Peyer's patch (tissue), 4 donors: Measurements from ENCODE around the gene RNASEH2B. TPM values are rescaled to one million over a fixed set of nuclear protein-coding genes. Genes with fewer than 3 reads are reported as not detected.

ENCODE experiments used
- DNase-seq, 3 donors: peaks; one replicate each; pipeline ENCODE4 v3.0.0-alpha.2; 2017 to 2019
- H3K27ac ChIP-seq, 4 donors: fragments of 200-600 bp; sonication (generic); one replicate each; pipeline ENCODE4 v1.5.1; 2016 to 2019
- H3K27me3 ChIP-seq, 2 donors: fragments of 200-600 bp; sonication (generic); one replicate each; pipeline ENCODE4 v1.5.1; 2019
- H3K36me3 ChIP-seq, 3 donors: fragments of 200-600 bp; sonication (generic); one replicate each; pipeline ENCODE4 v1.5.1; 2016 to 2019
- H3K4me1 ChIP-seq, 4 donors: fragments of 200-600 bp; sonication (generic); one replicate each; pipeline ENCODE4 v1.5.1; 2016 to 2019
- H3K4me3 ChIP-seq, 4 donors: fragments of 200-600 bp; sonication (generic); 1 replicate in 3 of 4; 2 replicates in 1 of 4; pipeline ENCODE4 v1.5.1; 2016 to 2019; ENCODE audit warnings: mild to moderate bottlenecking in 1 of 4
- H3K9me3 ChIP-seq, 4 donors: fragments of 200-600 bp; sonication (generic); one replicate each; pipeline ENCODE4 v1.5.1; 2016 to 2019; ENCODE audit warnings: mild to moderate bottlenecking in 1 of 4
- POLR2A ChIP-seq, 2 donors: fragments of 450-650 bp; IDR thresholded peaks; one replicate each; pipeline ENCODE4 v1.5.1; 2017; ENCODE audit warnings: antibody characterized with exemption in 2 of 2, mild to moderate bottlenecking in 2 of 2, moderate library complexity in 2 of 2
- total RNA-seq, 4 donors: library from RNA; depleted of rRNA; stranded (reverse); fragments of >200 nt; gene quantifications; one replicate each; pipeline ENCODE4 v1.1.0, GENCODE V29; 2016
- TF ChIP-seq, protein P1 (sequence below), 6 experiments: fragments of 450-650 bp in 4 of 6; fragments of 200-600 bp in 2 of 6; sonication (generic) in 1 of 6; IDR thresholded peaks; one replicate each; pipeline ENCODE4 v1.5.1; 2017 to 2019; ENCODE audit warnings: antibody characterized with exemption in 6 of 6, mild to moderate bottlenecking in 3 of 6, moderate library complexity in 1 of 6

Gene RNASEH2B
- total RNA-seq, 4 donors from 2014 or later, result 20.0 to 88.3 (median 28.2) TPM

DNA sequence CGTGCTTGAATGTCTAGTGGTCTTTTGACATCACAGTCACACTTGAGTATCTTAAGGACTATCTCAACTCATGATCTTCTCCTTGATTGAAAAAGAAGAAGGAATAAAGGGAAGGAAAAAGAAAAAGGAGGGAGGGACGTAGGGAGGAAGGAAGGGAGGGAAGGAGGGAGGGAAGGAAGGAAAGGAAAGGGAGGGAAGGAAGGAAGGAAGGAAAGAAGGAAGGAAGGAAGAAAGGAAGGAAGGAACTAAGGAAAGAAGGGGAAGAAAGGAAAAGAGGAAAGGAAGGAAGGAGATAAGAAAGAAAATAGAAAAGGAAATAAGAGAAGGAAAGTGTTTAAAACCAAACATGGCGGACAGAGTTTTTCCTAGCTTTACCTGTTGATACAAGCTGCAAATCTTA, 64.7 kb downstream of the RNASEH2B start:
- no peak for TF ChIP-seq POLR2A (IDR thresholded peaks at IDR 0.05)
- TF ChIP-seq, protein P1, sequence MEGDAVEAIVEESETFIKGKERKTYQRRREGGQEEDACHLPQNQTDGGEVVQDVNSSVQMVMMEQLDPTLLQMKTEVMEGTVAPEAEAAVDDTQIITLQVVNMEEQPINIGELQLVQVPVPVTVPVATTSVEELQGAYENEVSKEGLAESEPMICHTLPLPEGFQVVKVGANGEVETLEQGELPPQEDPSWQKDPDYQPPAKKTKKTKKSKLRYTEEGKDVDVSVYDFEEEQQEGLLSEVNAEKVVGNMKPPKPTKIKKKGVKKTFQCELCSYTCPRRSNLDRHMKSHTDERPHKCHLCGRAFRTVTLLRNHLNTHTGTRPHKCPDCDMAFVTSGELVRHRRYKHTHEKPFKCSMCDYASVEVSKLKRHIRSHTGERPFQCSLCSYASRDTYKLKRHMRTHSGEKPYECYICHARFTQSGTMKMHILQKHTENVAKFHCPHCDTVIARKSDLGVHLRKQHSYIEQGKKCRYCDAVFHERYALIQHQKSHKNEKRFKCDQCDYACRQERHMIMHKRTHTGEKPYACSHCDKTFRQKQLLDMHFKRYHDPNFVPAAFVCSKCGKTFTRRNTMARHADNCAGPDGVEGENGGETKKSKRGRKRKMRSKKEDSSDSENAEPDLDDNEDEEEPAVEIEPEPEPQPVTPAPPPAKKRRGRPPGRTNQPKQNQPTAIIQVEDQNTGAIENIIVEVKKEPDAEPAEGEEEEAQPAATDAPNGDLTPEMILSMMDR (IDR thresholded peaks at IDR 0.05), result no peak
- H3K27ac ChIP-seq, result no peak overlapping the region
- no peaks in the 10 kb centered on the region for H3K4me1 ChIP-seq
- no peaks in the 10 kb centered on the region for H3K27me3 ChIP-seq
- H3K36me3 ChIP-seq, result peaks cover 0 to 5% (median 0%) of the 10 kb centered on the region in 3 donors
- no peak overlapping the region for H3K4me3 ChIP-seq
- no peak for DNase-seq
- no peaks in the 10 kb centered on the region for H3K9me3 ChIP-seq

DNA sequence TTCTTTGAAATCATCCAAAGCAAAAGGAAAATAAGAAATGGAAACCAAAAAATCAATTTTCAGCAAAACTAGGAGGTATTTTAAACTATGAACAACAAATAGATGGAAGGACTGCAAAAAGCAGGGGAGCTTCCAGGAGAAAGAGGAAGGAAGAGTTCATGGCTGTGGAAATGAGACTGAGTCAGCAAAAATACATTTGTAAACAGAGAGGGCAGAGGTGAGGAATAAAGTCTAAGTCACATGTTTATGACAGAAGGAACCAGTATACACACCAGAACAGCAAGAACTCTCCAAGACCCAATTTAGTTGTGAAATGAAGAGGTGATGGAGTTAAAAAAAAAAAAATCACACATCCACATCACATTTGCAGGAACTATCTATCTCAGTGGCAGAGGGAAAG, 69.6 kb downstream of the RNASEH2B start:
- Histone ChIP-seq H3K36me3 (no peaks in the 10 kb centered on the region), H3K9me3 (no peaks in the 10 kb centered on the region), H3K27me3 (no peaks in the 10 kb centered on the region), H3K4me3 (no peak overlapping the region), H3K27ac (no peak overlapping the region), H3K4me1 (no peaks in the 10 kb centered on the region)
- DNase-seq, result no peak
- no peak for TF ChIP-seq POLR2A (IDR thresholded peaks at IDR 0.05)
- TF ChIP-seq, protein P1 (IDR thresholded peaks at IDR 0.05), result no peak

DNA sequence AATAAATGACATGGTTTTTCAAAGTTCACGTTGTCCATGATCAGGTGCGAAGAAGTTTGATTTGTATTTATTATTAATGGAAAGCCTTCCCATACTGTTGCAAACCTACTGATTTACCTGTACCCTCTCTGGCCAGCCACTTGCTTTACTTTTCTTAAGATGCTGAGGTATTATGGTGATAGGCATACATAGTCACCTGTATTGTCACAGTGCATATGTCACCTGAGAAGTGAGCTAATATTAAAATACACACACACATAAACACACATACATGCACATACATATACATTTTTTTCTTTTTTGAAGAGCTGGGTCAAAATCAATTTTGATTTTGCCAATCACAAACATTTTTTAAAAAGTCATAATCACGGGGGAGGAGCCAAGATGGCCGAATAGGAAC, 72.1 kb downstream of the RNASEH2B start:
- no peak for TF ChIP-seq POLR2A (IDR thresholded peaks at IDR 0.05)
- TF ChIP-seq, protein P1 (IDR thresholded peaks at IDR 0.05), result no peak
- no peaks in the 10 kb centered on the region for H3K4me1 ChIP-seq
- no peaks in the 10 kb centered on the region for H3K9me3 ChIP-seq
- no peak overlapping the region for H3K27ac ChIP-seq
- no peaks in the 10 kb centered on the region for H3K27me3 ChIP-seq
- no peak for DNase-seq
- no peak overlapping the region for H3K4me3 ChIP-seq
- H3K36me3 ChIP-seq, result no peaks in the 10 kb centered on the region

DNA sequence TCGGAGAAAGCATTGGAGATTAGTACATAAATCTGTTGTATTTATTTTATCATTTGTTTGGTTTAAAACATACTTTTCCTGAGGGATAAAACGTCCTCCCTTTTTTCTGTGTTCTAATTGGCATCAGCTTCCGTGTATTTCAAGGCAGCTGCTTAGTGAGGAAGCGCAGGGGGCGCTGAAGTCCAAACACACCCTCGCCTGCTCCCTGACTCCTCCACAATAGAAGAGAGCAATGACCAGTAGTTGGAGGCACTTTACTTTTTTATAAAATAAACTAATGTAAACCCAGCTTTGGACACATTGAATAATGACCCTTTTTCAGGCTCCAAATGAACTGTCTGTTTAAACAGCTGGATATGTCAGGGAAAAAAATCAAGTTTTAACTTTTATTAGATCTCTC, 79.9 kb downstream of the RNASEH2B start:
- Histone ChIP-seq H3K4me3 (no peak overlapping the region), H3K27me3 (no peaks in the 10 kb centered on the region), H3K27ac (no peak overlapping the region), H3K4me1 (peaks cover 0 to 33% (median 0%) of the 10 kb centered on the region in 4 donors), H3K9me3 (no peaks in the 10 kb centered on the region), H3K36me3 (no peaks in the 10 kb centered on the region)
- TF ChIP-seq POLR2A (IDR thresholded peaks at IDR 0.05), result no peak
- TF ChIP-seq, protein P1 (IDR thresholded peaks at IDR 0.05), result peak in 4 of 6 experiments; percentile 7 to 26 (median 20)
- no peak for DNase-seq

DNA sequence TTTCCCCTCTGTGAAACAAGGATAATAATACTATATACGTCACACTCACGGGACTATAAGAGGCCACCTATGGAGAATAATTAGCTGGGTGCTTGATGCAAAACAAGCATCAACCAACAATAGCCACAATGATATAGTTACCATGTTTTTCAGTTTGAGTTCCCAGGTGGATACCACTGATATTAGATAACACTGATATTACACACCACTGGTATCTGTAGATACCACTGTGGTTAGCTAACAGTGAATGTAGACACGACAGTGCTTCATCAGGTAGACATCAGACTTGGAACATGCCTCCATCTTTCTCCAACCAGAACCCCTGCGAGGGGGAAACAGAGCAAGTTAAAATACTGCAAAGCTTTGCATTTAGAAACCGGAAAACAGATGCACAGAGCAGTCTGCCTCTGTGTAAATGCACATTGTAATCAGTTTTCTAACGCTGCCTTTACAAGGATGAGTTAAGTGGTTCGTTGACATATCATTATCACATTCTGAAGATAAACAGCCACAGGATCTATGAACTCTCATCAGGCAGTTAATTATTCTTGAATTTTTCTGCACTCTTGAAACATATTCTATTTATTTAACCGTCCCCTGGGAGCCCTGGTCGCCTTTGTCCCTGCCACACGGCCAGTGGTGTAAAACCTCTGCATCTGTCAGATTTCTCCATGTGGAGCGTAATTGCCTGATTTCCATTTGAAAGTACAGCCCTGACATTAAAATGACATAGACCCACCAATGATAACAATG, 80.7 kb downstream of the RNASEH2B start:
- H3K9me3 ChIP-seq, result no peaks in the 10 kb centered on the region
- TF ChIP-seq POLR2A (IDR thresholded peaks at IDR 0.05), result no peak
- TF ChIP-seq, protein P1 (IDR thresholded peaks at IDR 0.05), result no peak
- H3K36me3 ChIP-seq, result no peaks in the 10 kb centered on the region
- no peak overlapping the region for H3K4me3 ChIP-seq
- peak overlapping the region in 2 of 4 donors; percentile 21 to 48 for H3K27ac ChIP-seq
- no peaks in the 10 kb centered on the region for H3K27me3 ChIP-seq
- H3K4me1 ChIP-seq, result peaks cover 0 to 33% (median 0%) of the 10 kb centered on the region in 4 donors
- DNase-seq, result no peak
